Prostate gland (tissue), 2 donors: ENCODE results near the gene ACTG2. TPM values are rescaled to one million over a fixed set of nuclear protein-coding genes. Genes with fewer than 3 reads are reported as not detected.
A peak's percentile ranks its signal among the peaks of the same experiment; 100 is the strongest.

Experiments
- DNase-seq: peaks from one replicate; pipeline ENCODE4 v3.0.0-alpha.2; 2019; ENCODE audit warnings: low spot score
- H3K27ac ChIP-seq, 2 donors: fragments of 200-600 bp; sonication (generic); 2 replicates each; pipeline ENCODE4 v1.5.1; 2017 to 2019
- H3K27me3 ChIP-seq: fragments of 200-600 bp; sonication (generic); replicated peaks from 2 replicates; pipeline ENCODE4 v1.5.1; 2019; ENCODE audit not compliant: insufficient read depth
- H3K36me3 ChIP-seq, 2 donors: fragments of 200-600 bp; sonication (generic); 1 replicate in 1 of 2; 2 replicates in 1 of 2; pipeline versions ENCODE4 v1.5.1 to v1.8.1; 2017 to 2019
- H3K4me1 ChIP-seq: fragments of 200-600 bp; sonication (generic); replicated peaks from 2 replicates; pipeline ENCODE4 v1.5.1; 2019
- H3K4me3 ChIP-seq, 2 donors: fragments of 200-600 bp; sonication (generic); 2 replicates each; pipeline ENCODE4 v1.5.1; 2017 to 2019
- H3K9me3 ChIP-seq: fragments of 200-600 bp; sonication (generic); 2 replicates; pipeline ENCODE4 v1.5.1; 2017
- POLR2A ChIP-seq: fragments of 450-650 bp; IDR thresholded peaks from one replicate; pipeline ENCODE4 v1.6.1; 2016; ENCODE audit warnings: antibody characterized with exemption, mild to moderate bottlenecking
- POLR2AphosphoS5 ChIP-seq: sonication (generic); formaldehyde crosslinking; IDR thresholded peaks from one replicate; pipeline ENCODE4 v1.6.1; 2017; ENCODE audit warnings: antibody characterized with exemption
- WGBS: methylation state at CpG from one replicate; pipeline ENCODE4 v1.1.5; 2018; 5-methylcytosine and 5-hydroxymethylcytosine counted together
- intact Hi-C: fragments of 100-400 bp; cut with DNase I; formaldehyde crosslinking; loops from one replicate; pipeline ENCODE4 v1.14.2; 2022
- total RNA-seq, 2 donors: library from RNA; depleted of rRNA; stranded (reverse); fragments of >200 nt; gene quantifications; one replicate each; pipeline ENCODE4 v1.1.0, GENCODE V29; 2016
- TF ChIP-seq, protein P1 (sequence below), 4 experiments: fragments of 200-600 bp in 2 of 4; fragments of 450-650 bp in 2 of 4; sonication (generic) in 2 of 4; IDR thresholded peaks; 1 replicate in 3 of 4; 2 replicates in 1 of 4; pipeline ENCODE4 v1.5.1; 2016 to 2019; ENCODE audit warnings: antibody characterized with exemption in 4 of 4, mild to moderate bottlenecking in 2 of 4, moderate library complexity in 2 of 4

ACTG2 gene
- total RNA-seq, 2 donors from 2014 or later: 1,031 to 1,176 TPM

DNA sequence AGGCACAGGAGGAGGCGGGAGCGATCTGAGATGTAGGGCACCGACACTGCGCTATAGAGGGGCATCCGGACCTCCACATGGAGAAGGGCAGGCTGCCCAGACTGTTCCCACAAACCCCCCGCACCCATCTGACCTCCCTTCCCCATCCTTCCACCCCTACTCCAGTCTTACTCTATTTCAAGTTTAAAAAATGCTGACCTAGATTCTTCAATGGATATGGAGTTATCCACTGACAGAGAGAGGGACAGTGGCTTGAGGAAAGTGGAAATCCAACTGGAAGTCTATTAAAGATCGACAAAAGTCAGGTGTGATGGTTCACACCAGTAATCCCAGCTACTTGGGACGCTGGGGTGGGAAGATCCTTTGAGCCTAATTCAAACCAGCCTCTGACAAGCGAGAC is 28.8 kb downstream of the ACTG2 start:
- intact Hi-C loops: no loop called here
- H3K4me3 ChIP-seq: no peak overlapping the region
- WGBS: 70% methylated on average over 9 of the region's 9 CpGs

DNA sequence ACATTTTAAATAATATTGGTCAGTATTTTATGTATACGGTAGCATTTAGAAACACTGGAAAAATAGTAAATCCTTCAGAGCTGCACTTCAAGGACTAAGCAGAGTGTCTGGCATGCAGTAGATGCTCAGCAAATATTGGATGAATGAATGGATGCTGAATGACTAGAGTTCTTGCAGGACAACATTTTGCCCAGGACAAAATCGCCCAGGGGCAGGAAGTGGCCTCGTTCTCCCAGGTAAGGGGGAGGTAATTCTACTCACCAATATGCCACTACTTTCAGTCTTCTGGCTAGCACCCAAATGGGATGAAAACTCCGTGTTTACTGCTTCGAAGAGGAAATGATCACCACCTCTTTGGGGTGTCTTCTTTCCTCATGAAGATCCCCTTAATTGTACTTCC is 29.9 kb downstream of the ACTG2 start:
- no peak overlapping the region for H3K27ac ChIP-seq
- no peaks in the 10 kb centered on the region for H3K4me1 ChIP-seq
- H3K9me3 ChIP-seq: no peaks in the 10 kb centered on the region
- no peaks in the 10 kb centered on the region for H3K36me3 ChIP-seq
- H3K27me3 ChIP-seq: no peaks in the 10 kb centered on the region
- no peak for DNase-seq
- intact Hi-C loops: no loop called here
- TF ChIP-seq POLR2AphosphoS5 (no peak), POLR2A (no peak)
- TF ChIP-seq, protein P1, sequence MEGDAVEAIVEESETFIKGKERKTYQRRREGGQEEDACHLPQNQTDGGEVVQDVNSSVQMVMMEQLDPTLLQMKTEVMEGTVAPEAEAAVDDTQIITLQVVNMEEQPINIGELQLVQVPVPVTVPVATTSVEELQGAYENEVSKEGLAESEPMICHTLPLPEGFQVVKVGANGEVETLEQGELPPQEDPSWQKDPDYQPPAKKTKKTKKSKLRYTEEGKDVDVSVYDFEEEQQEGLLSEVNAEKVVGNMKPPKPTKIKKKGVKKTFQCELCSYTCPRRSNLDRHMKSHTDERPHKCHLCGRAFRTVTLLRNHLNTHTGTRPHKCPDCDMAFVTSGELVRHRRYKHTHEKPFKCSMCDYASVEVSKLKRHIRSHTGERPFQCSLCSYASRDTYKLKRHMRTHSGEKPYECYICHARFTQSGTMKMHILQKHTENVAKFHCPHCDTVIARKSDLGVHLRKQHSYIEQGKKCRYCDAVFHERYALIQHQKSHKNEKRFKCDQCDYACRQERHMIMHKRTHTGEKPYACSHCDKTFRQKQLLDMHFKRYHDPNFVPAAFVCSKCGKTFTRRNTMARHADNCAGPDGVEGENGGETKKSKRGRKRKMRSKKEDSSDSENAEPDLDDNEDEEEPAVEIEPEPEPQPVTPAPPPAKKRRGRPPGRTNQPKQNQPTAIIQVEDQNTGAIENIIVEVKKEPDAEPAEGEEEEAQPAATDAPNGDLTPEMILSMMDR (IDR thresholded peaks at IDR 0.05): no peak
- no peak overlapping the region for H3K4me3 ChIP-seq
- 31% methylated on average over 5 of the region's 5 CpGs for WGBS

More for the DNA sequence above, 28.8 kb downstream of the ACTG2 start:
- Histone ChIP-seq H3K36me3 (no peaks in the 10 kb centered on the region), H3K4me1 (no peaks in the 10 kb centered on the region), H3K27me3 (no peaks in the 10 kb centered on the region), H3K27ac (no peak overlapping the region), H3K9me3 (no peaks in the 10 kb centered on the region)
- no peak for DNase-seq
- no peak for TF ChIP-seq POLR2AphosphoS5
- TF ChIP-seq, protein P1 (IDR thresholded peaks at IDR 0.05): no peak
- TF ChIP-seq POLR2A: no peak

DNA sequence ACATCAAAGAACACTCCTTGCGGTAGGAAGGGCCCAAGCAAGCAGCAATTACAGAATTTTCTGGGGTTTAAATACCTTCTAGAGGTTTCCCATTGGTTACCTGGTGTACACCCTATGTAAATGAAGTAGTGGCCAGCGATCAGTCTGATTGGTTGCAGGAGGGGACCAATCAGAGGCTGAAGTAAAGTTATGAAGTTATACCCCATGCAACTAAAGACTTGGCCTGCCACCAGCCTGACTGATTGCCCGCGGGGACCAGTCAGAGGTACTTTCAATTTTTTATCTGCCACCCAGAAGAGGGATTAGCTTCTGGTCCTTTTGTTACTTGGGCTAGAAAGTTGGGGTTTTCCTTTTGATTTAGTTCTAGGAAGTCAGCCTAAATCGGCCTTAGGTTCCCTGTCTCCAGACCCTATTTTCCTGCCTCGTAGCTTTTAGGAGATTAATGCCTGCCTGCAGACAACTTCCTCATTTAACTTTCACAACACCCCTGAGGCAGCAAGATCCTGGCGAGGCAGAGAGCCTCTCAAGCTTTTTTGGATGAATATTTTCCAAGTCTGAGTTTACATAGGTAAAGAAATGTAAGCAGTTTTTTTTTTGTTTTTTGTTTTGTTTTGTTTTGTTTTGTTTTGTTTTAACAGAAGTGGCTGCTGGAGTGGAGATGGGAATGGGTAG is 32.4 kb downstream of the ACTG2 start:
- no peaks in the 10 kb centered on the region for H3K27me3 ChIP-seq
- DNase-seq: no peak
- H3K9me3 ChIP-seq: no peaks in the 10 kb centered on the region
- no peak for TF ChIP-seq POLR2AphosphoS5
- TF ChIP-seq POLR2A: no peak
- TF ChIP-seq, protein P1 (IDR thresholded peaks at IDR 0.05): no peak
- peaks cover 14% of the 10 kb centered on the region for H3K4me1 ChIP-seq
- no peak overlapping the region for H3K27ac ChIP-seq
- no peak overlapping the region for H3K4me3 ChIP-seq
- 81% methylated on average over 7 of the region's 7 CpGs for WGBS
- intact Hi-C loops: loop anchor here (5.0 kb wide), 1 partner anchor 62 kb away; no protein-coding TSS in a partner anchor
- no peaks in the 10 kb centered on the region for H3K36me3 ChIP-seq

DNA sequence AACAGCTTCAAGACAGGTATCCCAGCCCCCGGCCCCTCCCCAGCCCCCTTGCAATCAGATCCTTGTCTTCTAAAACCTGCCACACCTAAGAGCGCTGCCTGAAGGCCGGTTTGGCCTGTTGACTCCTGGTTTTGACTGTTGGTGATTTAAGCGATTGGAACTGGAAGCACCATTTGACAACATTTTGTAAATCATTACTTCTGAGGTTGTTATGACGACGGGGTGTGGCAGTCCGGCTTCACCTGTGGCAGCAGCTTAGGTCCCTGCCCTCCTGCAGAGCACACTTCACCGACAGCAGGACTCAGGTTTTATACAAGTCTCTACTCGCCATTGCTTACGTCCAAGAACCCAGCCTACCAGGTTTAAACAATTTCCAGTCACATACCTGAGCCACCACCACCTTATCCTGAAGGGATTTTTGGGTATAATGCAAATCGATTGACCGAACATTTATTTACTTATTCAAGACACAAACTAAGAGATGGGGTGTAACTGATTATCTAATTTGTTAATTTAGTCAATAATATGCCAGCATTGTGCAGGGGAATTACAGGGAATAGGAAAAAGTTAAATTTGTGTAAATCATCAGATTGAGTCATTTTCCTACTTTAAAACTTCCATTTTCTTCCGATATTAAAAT is 33.2 kb downstream of the ACTG2 start:
- H3K27me3 ChIP-seq: no peaks in the 10 kb centered on the region
- peak overlapping the region; percentile 89 for H3K27ac ChIP-seq
- DNase-seq: peak; percentile 44
- H3K9me3 ChIP-seq: no peaks in the 10 kb centered on the region
- intact Hi-C loops: loop anchor here (5.0 kb wide), 1 partner anchor 61 kb away; no protein-coding TSS in a partner anchor
- 50% methylated on average over 13 of the region's 13 CpGs for WGBS
- H3K4me3 ChIP-seq: peak overlapping the region; percentile 61 to 74
- peaks cover 14% of the 10 kb centered on the region for H3K4me1 ChIP-seq
- TF ChIP-seq POLR2A: no peak
- TF ChIP-seq, protein P1 (IDR thresholded peaks at IDR 0.05): no peak
- no peaks in the 10 kb centered on the region for H3K36me3 ChIP-seq
